HEK293 (cell line): ENCODE measurements around the gene SMCR8.

Experiments
- HOXA7 ChIP-seq: sonication (generic); formaldehyde crosslinking; IDR thresholded peaks from 2 replicates; pipeline ENCODE4 v1.8.1; 2022; ENCODE audit warnings: missing genetic modification reagents, borderline replicate concordance
- HOXC10 ChIP-seq: sonication (generic); formaldehyde crosslinking; IDR thresholded peaks from 2 replicates; pipeline ENCODE4 v1.8.1; 2023; ENCODE audit warnings: mild to moderate bottlenecking, missing genetic modification reagents
- MYNN ChIP-seq: fragments of 450-650 bp; formaldehyde crosslinking; IDR thresholded peaks from 2 replicates; pipeline ENCODE4 v1.5.1; 2016; ENCODE audit warnings: missing biosample characterization, missing genetic modification characterization, borderline replicate concordance
- TCF7L2 ChIP-seq: IDR thresholded peaks from 2 replicates; pipeline ENCODE4 v1.6.1; 2011; ENCODE audit warnings: low read depth, mild to moderate bottlenecking, inconsistent platforms, low read length, moderate library complexity, borderline replicate concordance
- ZBTB21 ChIP-seq: fragments of 450-650 bp; formaldehyde crosslinking; IDR thresholded peaks from 2 replicates; pipeline ENCODE4 v1.5.1; 2017; ENCODE audit warnings: missing biosample characterization, missing genetic modification characterization
- ZNF423 ChIP-seq: fragments of 450-650 bp; formaldehyde crosslinking; IDR thresholded peaks from 2 replicates; pipeline ENCODE4 v1.5.1; 2016; ENCODE audit warnings: missing biosample characterization, missing genetic modification characterization
- TF ChIP-seq, protein P1 (sequence below): fragments of 450-650 bp; formaldehyde crosslinking; IDR thresholded peaks from 2 replicates; pipeline ENCODE4 v1.5.1; 2016; ENCODE audit warnings: missing biosample characterization, missing genetic modification characterization
- TF ChIP-seq, protein P2 (sequence below): sonication (generic); formaldehyde crosslinking; IDR thresholded peaks from 2 replicates; pipeline ENCODE4 v1.8.1; 2022; ENCODE audit warnings: mild to moderate bottlenecking, moderate library complexity, missing genetic modification reagents
- TF ChIP-seq, protein P3 (sequence below): fragments of 450-650 bp; formaldehyde crosslinking; IDR thresholded peaks from 2 replicates; pipeline ENCODE4 v1.5.1; 2016; ENCODE audit warnings: missing biosample characterization, missing genetic modification characterization
- TF ChIP-seq, protein P4 (sequence below): fragments of 450-650 bp; formaldehyde crosslinking; conservative IDR thresholded peaks from 2 replicates; pipeline ENCODE4 v1.5.1; 2016; ENCODE audit warnings: low read depth, missing biosample characterization, missing genetic modification characterization

DNA sequence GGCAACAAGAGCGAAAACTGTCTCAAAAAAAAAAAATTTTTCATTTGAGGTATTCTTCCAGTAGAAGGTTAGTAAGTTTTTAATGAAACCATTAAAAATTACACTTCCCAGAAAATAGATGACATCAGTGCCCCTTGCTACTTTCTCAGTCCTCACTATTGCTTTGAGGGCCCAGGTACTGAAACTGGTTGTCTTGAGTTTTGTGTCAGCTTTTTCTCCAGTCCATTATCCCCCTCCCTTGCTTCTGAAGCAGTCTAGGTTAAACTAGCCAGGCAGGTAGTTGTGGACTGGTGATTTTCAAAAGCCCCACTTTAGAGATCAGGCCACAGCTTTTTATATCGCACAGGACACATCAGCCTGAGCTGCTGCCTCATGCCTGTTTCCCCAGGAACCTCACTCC lies 10.9 kb downstream of the SMCR8 start:
- TF ChIP-seq, protein P1, sequence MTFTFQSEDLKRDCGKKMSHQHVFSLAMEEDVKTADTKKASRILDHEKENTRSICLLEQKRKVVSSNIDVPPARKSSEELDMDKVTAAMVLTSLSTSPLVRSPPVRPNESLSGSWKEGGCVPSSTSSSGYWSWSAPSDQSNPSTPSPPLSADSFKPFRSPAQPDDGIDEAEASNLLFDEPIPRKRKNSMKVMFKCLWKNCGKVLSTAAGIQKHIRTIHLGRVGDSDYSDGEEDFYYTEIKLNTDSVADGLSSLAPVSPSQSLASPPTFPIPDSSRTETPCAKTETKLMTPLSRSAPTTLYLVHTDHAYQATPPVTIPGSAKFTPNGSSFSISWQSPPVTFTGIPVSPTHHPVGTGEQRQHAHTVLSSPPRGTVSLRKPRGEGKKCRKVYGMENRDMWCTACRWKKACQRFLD = no peak
- TF ChIP-seq TCF7L2 (no peak), HOXC10 (CRISPR knock-in tag) (no peak), ZBTB21 (no peak), MYNN (tag by site-specific recombination) (no peak), ZNF423 (tag by site-specific recombination) (no peak), HOXA7 (CRISPR knock-in tag) (no peak)
- TF ChIP-seq, protein P2, sequence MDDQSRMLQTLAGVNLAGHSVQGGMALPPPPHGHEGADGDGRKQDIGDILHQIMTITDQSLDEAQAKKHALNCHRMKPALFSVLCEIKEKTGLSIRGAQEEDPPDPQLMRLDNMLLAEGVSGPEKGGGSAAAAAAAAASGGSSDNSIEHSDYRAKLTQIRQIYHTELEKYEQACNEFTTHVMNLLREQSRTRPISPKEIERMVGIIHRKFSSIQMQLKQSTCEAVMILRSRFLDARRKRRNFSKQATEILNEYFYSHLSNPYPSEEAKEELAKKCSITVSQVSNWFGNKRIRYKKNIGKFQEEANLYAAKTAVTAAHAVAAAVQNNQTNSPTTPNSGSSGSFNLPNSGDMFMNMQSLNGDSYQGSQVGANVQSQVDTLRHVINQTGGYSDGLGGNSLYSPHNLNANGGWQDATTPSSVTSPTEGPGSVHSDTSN (CRISPR knock-in tag) = no peak
- TF ChIP-seq, protein P3, sequence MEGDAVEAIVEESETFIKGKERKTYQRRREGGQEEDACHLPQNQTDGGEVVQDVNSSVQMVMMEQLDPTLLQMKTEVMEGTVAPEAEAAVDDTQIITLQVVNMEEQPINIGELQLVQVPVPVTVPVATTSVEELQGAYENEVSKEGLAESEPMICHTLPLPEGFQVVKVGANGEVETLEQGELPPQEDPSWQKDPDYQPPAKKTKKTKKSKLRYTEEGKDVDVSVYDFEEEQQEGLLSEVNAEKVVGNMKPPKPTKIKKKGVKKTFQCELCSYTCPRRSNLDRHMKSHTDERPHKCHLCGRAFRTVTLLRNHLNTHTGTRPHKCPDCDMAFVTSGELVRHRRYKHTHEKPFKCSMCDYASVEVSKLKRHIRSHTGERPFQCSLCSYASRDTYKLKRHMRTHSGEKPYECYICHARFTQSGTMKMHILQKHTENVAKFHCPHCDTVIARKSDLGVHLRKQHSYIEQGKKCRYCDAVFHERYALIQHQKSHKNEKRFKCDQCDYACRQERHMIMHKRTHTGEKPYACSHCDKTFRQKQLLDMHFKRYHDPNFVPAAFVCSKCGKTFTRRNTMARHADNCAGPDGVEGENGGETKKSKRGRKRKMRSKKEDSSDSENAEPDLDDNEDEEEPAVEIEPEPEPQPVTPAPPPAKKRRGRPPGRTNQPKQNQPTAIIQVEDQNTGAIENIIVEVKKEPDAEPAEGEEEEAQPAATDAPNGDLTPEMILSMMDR (tag by site-specific recombination) = no peak
- TF ChIP-seq, protein P4, sequence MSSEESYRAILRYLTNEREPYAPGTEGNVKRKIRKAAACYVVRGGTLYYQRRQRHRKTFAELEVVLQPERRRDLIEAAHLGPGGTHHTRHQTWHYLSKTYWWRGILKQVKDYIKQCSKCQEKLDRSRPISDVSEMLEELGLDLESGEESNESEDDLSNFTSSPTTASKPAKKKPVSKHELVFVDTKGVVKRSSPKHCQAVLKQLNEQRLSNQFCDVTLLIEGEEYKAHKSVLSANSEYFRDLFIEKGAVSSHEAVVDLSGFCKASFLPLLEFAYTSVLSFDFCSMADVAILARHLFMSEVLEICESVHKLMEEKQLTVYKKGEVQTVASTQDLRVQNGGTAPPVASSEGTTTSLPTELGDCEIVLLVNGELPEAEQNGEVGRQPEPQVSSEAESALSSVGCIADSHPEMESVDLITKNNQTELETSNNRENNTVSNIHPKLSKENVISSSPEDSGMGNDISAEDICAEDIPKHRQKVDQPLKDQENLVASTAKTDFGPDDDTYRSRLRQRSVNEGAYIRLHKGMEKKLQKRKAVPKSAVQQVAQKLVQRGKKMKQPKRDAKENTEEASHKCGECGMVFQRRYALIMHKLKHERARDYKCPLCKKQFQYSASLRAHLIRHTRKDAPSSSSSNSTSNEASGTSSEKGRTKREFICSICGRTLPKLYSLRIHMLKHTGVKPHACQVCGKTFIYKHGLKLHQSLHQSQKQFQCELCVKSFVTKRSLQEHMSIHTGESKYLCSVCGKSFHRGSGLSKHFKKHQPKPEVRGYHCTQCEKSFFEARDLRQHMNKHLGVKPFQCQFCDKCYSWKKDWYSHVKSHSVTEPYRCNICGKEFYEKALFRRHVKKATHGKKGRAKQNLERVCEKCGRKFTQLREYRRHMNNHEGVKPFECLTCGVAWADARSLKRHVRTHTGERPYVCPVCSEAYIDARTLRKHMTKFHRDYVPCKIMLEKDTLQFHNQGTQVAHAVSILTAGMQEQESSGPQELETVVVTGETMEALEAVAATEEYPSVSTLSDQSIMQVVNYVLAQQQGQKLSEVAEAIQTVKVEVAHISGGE (tag by site-specific recombination) = no peak
